Stimulated activated CD4-positive, alpha-beta T cell treated with anti-CD3 and anti-CD28 coated beads, Interleukin-1b, Interleukin-23, amount 100 ng/mL, for 1 hour (primary cell): ENCODE measurements around the gene ELOVL7.
"Not testable (repeated sequence)": the region's sequence is repeated elsewhere in the genome, so short reads cannot be mapped to it uniquely, and the experiment has no call there.

Source experiments
- DNase-seq, 2 donors: peaks; one replicate each; pipeline ENCODE4 v3.0.0-alpha.2; 2020; ENCODE audit warnings: low read depth in 2 of 2

The ELOVL7 gene

GRCh38 chr5:60795424-60795950 is 48.6 kb downstream of the ELOVL7 start:
- not testable (repeated sequence) for DNase-seq

GRCh38 chr5:60794691-60795090 is 49.4 kb downstream of the ELOVL7 start:
- no peak for DNase-seq

GRCh38 chr5:60792438-60792837 is 51.6 kb downstream of the ELOVL7 start:
- DNase-seq: no peak

- DNase-seq: no peak
Observed at GRCh38 chr5:60789551-60789950, 54.5 kb downstream of the ELOVL7 start.

- no peak for DNase-seq
Observed at GRCh38 chr5:60788863-60789513, 55.1 kb downstream of the ELOVL7 start.

- no peak for DNase-seq
Observed at GRCh38 chr5:60779466-60779865, 64.6 kb downstream of the ELOVL7 start.

- DNase-seq: no peak
Observed at GRCh38 chr5:60776343-60776742, 67.7 kb downstream of the ELOVL7 start.

- DNase-seq: no peak
Observed at GRCh38 chr5:60765019-60765709, 78.9 kb downstream of the ELOVL7 start.

GRCh38 chr5:60763061-60763460 is 81.0 kb downstream of the ELOVL7 start:
- no peak for DNase-seq

- DNase-seq: no peak
Observed at GRCh38 chr5:60754495-60754894, 89.6 kb downstream of the ELOVL7 start.

- no peak for DNase-seq
Observed at GRCh38 chr5:60744682-60745081, 99.4 kb downstream of the ELOVL7 start.

GRCh38 chr5:60743511-60744314 is 100.4 kb downstream of the ELOVL7 start:
- no peak for DNase-seq

GRCh38 chr5:60740322-60740721 is 103.7 kb downstream of the ELOVL7 start:
- DNase-seq: no peak

GRCh38 chr5:60738933-60739332 is 105.1 kb downstream of the ELOVL7 start:
- DNase-seq: no peak

- no peak for DNase-seq
Observed at GRCh38 chr5:60738461-60738860, 105.6 kb downstream of the ELOVL7 start.

GRCh38 chr5:60730858-60731257 is 113.2 kb downstream of the ELOVL7 start:
- DNase-seq: not testable (repeated sequence)

- DNase-seq: no peak
Observed at GRCh38 chr5:60727033-60727679, 116.9 kb downstream of the ELOVL7 start.

- no peak for DNase-seq
Observed at GRCh38 chr5:60724126-60724525, 119.9 kb downstream of the ELOVL7 start.

GRCh38 chr5:60722416-60722815 is 121.7 kb downstream of the ELOVL7 start:
- DNase-seq: no peak

GRCh38 chr5:60719329-60719728 is 124.7 kb downstream of the ELOVL7 start:
- DNase-seq: no peak

GRCh38 chr5:60718166-60718892 is 125.7 kb downstream of the ELOVL7 start:
- DNase-seq: no peak
